ENCODE results near the gene TIAM2.

DNA sequence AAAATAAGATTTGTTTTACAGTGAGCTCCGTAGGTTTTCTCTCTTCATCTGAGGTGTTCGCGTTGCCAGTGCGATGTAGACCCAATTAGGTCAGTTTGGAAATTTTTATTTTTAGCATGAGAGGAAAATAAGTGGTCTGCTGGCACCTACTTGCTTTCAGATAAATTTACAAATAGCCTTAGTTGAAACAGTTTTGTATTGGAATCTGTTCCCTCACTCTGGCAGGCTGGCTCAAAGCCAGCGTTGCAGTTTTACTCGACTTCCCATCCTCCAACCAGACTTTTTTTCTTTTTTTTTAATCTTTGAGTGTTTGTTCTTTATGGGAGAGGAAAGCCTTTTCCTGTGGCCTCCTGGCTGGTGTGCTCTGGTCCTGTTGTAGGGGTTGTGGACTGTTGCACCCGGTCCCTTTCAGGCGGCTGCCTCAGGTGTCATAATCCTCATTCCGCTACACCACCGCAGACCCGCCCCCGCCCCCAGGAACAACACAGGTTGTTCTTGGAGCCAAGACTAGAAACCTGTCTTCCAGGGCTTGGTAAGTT is 46.7 kb downstream of the TIAM2 start:
- TF ChIP-seq, protein P1, sequence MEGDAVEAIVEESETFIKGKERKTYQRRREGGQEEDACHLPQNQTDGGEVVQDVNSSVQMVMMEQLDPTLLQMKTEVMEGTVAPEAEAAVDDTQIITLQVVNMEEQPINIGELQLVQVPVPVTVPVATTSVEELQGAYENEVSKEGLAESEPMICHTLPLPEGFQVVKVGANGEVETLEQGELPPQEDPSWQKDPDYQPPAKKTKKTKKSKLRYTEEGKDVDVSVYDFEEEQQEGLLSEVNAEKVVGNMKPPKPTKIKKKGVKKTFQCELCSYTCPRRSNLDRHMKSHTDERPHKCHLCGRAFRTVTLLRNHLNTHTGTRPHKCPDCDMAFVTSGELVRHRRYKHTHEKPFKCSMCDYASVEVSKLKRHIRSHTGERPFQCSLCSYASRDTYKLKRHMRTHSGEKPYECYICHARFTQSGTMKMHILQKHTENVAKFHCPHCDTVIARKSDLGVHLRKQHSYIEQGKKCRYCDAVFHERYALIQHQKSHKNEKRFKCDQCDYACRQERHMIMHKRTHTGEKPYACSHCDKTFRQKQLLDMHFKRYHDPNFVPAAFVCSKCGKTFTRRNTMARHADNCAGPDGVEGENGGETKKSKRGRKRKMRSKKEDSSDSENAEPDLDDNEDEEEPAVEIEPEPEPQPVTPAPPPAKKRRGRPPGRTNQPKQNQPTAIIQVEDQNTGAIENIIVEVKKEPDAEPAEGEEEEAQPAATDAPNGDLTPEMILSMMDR (IDR thresholded peaks at IDR 0.05): no peak
- TF ChIP-seq POLR2A (IDR thresholded peaks at IDR 0.05): no peak

Data from uterus (tissue), 2 donors.